Sigmoid colon (tissue), 7 donors: ENCODE data around the gene C11orf86. TPM values are rescaled to one million over a fixed set of nuclear protein-coding genes. Genes with fewer than 3 reads are reported as not detected.
"Not testable (repeated sequence)": the region's sequence is repeated elsewhere in the genome, so short reads cannot be mapped to it uniquely, and the experiment has no call there.

Experiments used
- DNase-seq: peaks from one replicate; pipeline ENCODE4 v3.0.0-alpha.2; 2019
- H3K27ac ChIP-seq, 4 donors: fragments of 200-600 bp; sonication (generic); one replicate each; pipeline ENCODE4 v1.5.1; 2016 to 2019; ENCODE audit warnings: mild to moderate bottlenecking in 1 of 4
- H3K27me3 ChIP-seq, 3 donors: fragments of 200-600 bp; sonication (generic); one replicate each; pipeline ENCODE4 v1.5.1; 2019; ENCODE audit warnings: mild to moderate bottlenecking in 1 of 3
- H3K36me3 ChIP-seq, 4 donors: fragments of 200-600 bp; sonication (generic); one replicate each; pipeline ENCODE4 v1.5.1; 2016 to 2019
- H3K4me1 ChIP-seq, 4 donors: fragments of 200-600 bp; sonication (generic); one replicate each; pipeline ENCODE4 v1.5.1; 2017 to 2019
- H3K4me3 ChIP-seq, 4 donors: fragments of 200-600 bp; sonication (generic); one replicate each; pipeline ENCODE4 v1.5.1; 2017 to 2019; ENCODE audit warnings: mild to moderate bottlenecking in 2 of 4, moderate library complexity in 1 of 4
- H3K9me3 ChIP-seq, 4 donors: fragments of 200-600 bp in 3 of 4; sonication (generic) in 3 of 4; one replicate each; pipeline versions ENCODE4 v1.5.1 to v1.6.1; 2013 to 2019
- EP300 ChIP-seq, 4 donors: sonication (generic); formaldehyde crosslinking; IDR thresholded peaks; one replicate each; pipeline ENCODE4 v1.6.1; 2017; ENCODE audit warnings: antibody characterized with exemption in 4 of 4
- POLR2A ChIP-seq, 2 donors: fragments of 450-650 bp; IDR thresholded peaks; one replicate each; pipeline ENCODE4 v1.6.1; 2016; ENCODE audit warnings: antibody characterized with exemption in 2 of 2, mild to moderate bottlenecking in 2 of 2, moderate library complexity in 2 of 2
- POLR2AphosphoS5 ChIP-seq, 4 donors: sonication (generic); formaldehyde crosslinking; IDR thresholded peaks; one replicate each; pipeline ENCODE4 v1.6.1; 2017; ENCODE audit warnings: antibody characterized with exemption in 4 of 4
- WGBS, 2 donors: extraction: QIAGEN DNeasy Blood & Tissue Kit; methylation state at CpG; one replicate each; pipeline ENCODE4 v1.1.7; 2013; 5-methylcytosine and 5-hydroxymethylcytosine counted together
- intact Hi-C: fragments of 100-400 bp; cut with DNase I; formaldehyde crosslinking; loops from one replicate; pipeline ENCODE4 v1.15.1; 2023
- polyA plus RNA-seq, 3 donors: library from polyadenylated mRNA; stranded (reverse); fragments of 200-250 nt; gene quantifications; one replicate each; pipeline ENCODE4 v1.2.3, GENCODE V29; 2013
- total RNA-seq, 4 donors: library from RNA; depleted of rRNA; stranded (reverse); fragments of >200 nt; gene quantifications; one replicate each; pipeline ENCODE4 v1.1.0, GENCODE V29; 2016
- TF ChIP-seq, protein P1 (sequence below), 4 experiments: fragments of 450-650 bp in 3 of 4; fragments of 200-600 bp in 1 of 4; IDR thresholded peaks; one replicate each; pipeline ENCODE4 v1.5.1; 2016 to 2019; ENCODE audit warnings: antibody characterized with exemption in 4 of 4, mild to moderate bottlenecking in 3 of 4, moderate library complexity in 2 of 4
- donor health status: healthy with polysubstance abuse.
- donor health status: Bipolar disorder and iron deficiency.
- donor health status: healthy.

C11orf86 gene
- total and polyA plus RNA-seq, 7 donors = 61.0 to 297 (median 132) TPM; not detected in 4

DNA sequence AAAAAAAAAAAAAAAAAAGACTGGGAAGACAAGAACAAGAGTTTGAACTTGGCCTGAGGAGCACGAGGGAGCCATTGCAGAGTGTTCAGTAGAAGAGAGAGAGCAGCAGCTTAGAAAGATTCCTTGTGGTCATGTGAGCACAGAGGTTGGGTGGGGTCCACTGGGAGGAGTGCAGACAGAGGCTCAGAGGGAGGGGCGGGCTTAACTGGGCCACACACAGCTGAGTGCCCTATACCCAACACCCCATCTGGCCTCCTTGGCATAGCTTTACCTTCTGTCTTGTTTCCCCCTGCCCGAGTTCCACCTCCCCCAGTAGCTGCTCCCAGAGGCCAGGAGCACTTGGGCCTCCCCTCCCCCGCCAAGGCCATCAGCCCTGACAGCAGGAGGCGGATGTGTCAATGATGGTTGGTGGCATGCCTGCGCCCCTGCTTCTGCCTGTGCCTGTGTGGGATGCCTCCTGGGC lies 12.1 kb downstream of the C11orf86 start:
- TF ChIP-seq POLR2AphosphoS5 (IDR thresholded peaks at IDR 0.05) (no peak), POLR2A (IDR thresholded peaks at IDR 0.05) (no peak)
- TF ChIP-seq, protein P1, sequence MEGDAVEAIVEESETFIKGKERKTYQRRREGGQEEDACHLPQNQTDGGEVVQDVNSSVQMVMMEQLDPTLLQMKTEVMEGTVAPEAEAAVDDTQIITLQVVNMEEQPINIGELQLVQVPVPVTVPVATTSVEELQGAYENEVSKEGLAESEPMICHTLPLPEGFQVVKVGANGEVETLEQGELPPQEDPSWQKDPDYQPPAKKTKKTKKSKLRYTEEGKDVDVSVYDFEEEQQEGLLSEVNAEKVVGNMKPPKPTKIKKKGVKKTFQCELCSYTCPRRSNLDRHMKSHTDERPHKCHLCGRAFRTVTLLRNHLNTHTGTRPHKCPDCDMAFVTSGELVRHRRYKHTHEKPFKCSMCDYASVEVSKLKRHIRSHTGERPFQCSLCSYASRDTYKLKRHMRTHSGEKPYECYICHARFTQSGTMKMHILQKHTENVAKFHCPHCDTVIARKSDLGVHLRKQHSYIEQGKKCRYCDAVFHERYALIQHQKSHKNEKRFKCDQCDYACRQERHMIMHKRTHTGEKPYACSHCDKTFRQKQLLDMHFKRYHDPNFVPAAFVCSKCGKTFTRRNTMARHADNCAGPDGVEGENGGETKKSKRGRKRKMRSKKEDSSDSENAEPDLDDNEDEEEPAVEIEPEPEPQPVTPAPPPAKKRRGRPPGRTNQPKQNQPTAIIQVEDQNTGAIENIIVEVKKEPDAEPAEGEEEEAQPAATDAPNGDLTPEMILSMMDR (IDR thresholded peaks at IDR 0.05) = no peak
- H3K36me3 ChIP-seq = no peaks in the 10 kb centered on the region
- no peak overlapping the region for H3K27ac ChIP-seq
- H3K27me3 ChIP-seq = no peaks in the 10 kb centered on the region
- H3K4me3 ChIP-seq = no peak overlapping the region
- intact Hi-C loops = no loop called here
- H3K4me1 ChIP-seq = peaks cover 0 to 1% (median 0%) of the 10 kb centered on the region in 4 donors
- DNase-seq = no peak
- 78 to 80% methylated on average over 6 of the region's 6 CpGs for WGBS, 2 donors
- H3K9me3 ChIP-seq = no peaks in the 10 kb centered on the region

DNA sequence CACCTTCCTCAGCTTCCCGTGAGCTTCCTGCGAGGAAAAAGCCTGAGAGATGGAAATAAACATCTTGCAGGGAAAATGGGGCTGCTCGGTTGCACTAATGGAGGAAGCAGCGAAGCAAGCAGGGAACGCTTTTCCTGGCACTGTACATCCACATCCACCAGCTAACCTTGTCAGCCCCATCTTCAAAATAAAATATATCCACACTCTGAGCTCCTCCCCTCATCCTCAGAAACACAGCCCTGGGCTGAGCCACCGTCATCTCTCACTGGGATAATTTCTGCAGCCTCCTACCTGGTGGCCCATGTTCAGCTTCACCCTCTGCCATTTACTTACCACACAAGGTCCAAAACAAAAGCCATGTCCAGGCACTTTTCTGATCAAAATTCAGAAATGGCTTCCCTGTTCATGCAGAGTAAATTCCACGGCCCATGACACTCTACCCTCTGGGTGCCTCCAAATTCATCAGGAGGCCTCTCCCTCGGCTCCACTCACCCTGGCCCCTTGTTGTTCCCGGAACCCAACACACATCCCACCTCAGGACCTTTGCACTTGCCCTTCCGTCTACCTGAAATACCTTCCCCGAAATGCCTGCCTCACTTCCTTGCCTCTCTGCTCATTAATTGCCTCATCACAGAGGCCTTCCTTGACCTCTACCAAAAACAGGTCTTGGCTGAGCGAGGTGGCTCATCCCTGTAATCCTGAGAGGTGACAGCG lies 13.0 kb downstream of the C11orf86 start:
- intact Hi-C loops = no loop called here
- no peak for DNase-seq
- Histone ChIP-seq H3K27me3 (no peaks in the 10 kb centered on the region), H3K9me3 (no peaks in the 10 kb centered on the region), H3K27ac (no peak overlapping the region), H3K4me3 (no peak overlapping the region), H3K4me1 (no peaks in the 10 kb centered on the region), H3K36me3 (no peaks in the 10 kb centered on the region)
- WGBS, 2 donors = 85 to 89% methylated on average over 13 of the region's 13 CpGs
- no peak for TF ChIP-seq EP300 (IDR thresholded peaks at IDR 0.05)

DNA sequence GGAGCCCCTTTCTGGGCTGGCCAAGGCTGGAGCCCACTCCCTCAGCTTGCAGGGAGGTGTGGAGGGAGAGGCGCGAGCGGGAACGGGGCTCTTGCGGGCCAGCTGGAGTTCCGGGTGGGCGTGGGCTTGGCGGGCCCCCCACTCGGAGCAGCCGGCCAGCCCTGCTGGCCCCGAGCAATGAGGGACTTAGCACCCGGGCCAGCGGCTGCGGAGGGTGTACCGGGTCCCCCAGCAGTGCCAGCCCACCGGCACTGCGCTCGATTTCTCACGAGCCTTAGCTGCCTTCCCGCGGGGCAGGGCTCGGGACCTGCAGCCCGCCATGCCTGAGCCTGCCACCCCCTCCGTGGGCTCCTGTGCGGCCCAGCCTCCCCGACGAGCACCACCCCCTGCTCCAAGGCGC lies 13.6 kb downstream of the C11orf86 start:
- H3K4me3 ChIP-seq, H3K4me1 ChIP-seq, H3K27me3 ChIP-seq, H3K9me3 ChIP-seq, DNase-seq, H3K36me3 ChIP-seq, intact Hi-C loops, H3K27ac ChIP-seq: not testable (repeated sequence)
- 95 to 96% methylated on average over 28 of the region's 28 CpGs for WGBS, 2 donors

DNA sequence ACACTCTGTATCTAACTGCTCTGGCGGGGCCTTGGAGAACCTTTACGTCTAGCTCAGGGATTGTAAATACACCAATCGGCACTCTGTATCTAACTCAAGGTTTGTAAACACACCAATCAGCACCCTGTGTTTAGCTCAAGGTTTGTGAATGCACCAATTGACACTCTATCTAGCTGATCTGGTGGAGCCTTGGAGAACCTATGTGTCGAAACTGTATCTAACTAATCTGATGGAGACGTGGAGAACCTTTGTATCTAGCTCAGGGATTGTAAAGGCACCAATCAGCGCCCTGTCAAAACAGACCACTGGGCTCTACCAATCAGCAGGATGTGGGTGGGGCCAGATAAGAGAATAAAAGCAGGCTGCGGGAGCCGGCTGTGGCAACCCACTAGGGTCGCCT lies 14.3 kb downstream of the C11orf86 start:
- intact Hi-C loops, H3K4me1 ChIP-seq, H3K9me3 ChIP-seq, H3K36me3 ChIP-seq, H3K27me3 ChIP-seq, DNase-seq, H3K27ac ChIP-seq, H3K4me3 ChIP-seq: not testable (repeated sequence)
- WGBS, 2 donors = 69 to 87% methylated on average over 9 of the region's 9 CpGs

DNA sequence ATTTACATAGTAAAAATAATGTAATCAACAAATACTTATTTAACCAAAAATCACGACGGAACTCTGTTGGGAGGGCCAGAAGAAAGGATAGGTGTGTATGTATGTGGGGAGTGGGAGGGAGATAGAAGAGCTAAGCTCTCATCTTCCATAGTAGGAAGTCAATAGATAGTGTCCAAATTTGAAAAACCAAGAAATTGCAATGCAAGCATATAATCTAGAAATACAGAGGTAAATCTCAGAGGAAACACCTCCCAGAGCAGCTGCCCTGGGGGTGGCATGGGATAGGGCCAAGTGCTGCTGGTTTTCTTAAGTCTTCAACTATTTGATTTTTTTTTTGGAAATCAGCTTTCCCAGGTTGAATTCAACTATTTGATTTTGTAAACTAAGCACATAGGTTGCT lies 16.9 kb downstream of the C11orf86 start:
- intact Hi-C loops = no loop called here
- Histone ChIP-seq H3K27me3 (no peaks in the 10 kb centered on the region), H3K27ac (no peak overlapping the region), H3K9me3 (no peaks in the 10 kb centered on the region), H3K36me3 (no peaks in the 10 kb centered on the region), H3K4me1 (no peaks in the 10 kb centered on the region), H3K4me3 (no peak overlapping the region)
- 37 to 76% methylated on average over 2 of the region's 2 CpGs for WGBS, 2 donors
- TF ChIP-seq POLR2A (IDR thresholded peaks at IDR 0.05) (no peak), EP300 (IDR thresholded peaks at IDR 0.05) (no peak), POLR2AphosphoS5 (IDR thresholded peaks at IDR 0.05) (no peak)
- TF ChIP-seq, protein P1 (IDR thresholded peaks at IDR 0.05) = no peak
- DNase-seq = no peak

DNA sequence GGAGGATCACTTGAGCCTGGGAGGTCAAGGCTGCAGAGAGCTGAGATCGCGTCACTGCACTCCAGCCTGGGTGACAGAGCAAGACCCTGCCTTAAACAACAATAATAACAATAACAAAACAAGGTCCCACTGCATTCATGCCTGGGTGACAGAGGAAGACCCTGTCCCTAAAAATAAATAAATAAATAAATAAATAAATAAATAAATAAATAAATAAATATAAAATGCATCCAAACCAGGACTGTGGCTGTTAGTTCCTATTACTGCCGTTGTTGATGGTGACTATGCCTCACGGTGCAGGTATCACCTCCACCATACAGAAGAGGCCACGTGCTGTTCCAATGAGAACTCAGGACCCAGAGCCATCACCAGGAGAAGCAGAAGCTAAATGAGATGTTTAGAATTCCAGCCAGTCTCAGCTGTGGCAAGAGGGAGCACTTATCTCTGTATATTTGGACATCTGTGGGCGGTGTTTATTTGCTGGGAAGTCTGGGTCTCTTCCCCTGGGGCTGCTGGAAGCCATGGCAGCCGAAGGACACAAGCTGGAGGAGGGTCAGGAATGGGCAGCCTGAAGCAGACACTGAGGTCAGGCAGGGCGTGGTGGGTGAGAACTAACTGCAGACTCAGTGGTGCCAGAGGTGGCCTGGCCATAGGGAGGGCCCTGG lies 21.6 kb downstream of the C11orf86 start:
- H3K4me1 ChIP-seq = no peaks in the 10 kb centered on the region
- H3K4me3 ChIP-seq = no peak overlapping the region
- H3K27me3 ChIP-seq = no peaks in the 10 kb centered on the region
- 71 to 77% methylated on average over 8 of the region's 8 CpGs for WGBS, 2 donors
- no peaks in the 10 kb centered on the region for H3K9me3 ChIP-seq
- TF ChIP-seq EP300 (IDR thresholded peaks at IDR 0.05) (no peak), POLR2A (IDR thresholded peaks at IDR 0.05) (no peak), POLR2AphosphoS5 (IDR thresholded peaks at IDR 0.05) (no peak)
- TF ChIP-seq, protein P1 (IDR thresholded peaks at IDR 0.05) = no peak
- no peak overlapping the region for H3K27ac ChIP-seq
- no peak for DNase-seq
- intact Hi-C loops = no loop called here
- H3K36me3 ChIP-seq = no peaks in the 10 kb centered on the region
